HG03575 (cell line): ENCODE measurements around the gene SLC66A1.

Experiments used
- ATAC-seq: cut with Tn5 transposase; IDR thresholded peaks from one replicate; pipeline ENCODE4 v1.9.1; 2021; ENCODE audit not compliant: unreplicated experiment, insufficient number of reproducible peaks, low FRiP score; ENCODE audit errors: extremely low read depth

SLC66A1 gene

GRCh38 chr1:19371226-19372135, 59.4 kb downstream of the SLC66A1 start:
- ATAC-seq: no peak

- ATAC-seq: no peak
Measured at GRCh38 chr1:19372136-19372514, 60.0 kb downstream of the SLC66A1 start.

GRCh38 chr1:19372602-19373001, 60.5 kb downstream of the SLC66A1 start:
- ATAC-seq: no peak

GRCh38 chr1:19373211-19374082, 61.3 kb downstream of the SLC66A1 start:
- no peak for ATAC-seq

DNA sequence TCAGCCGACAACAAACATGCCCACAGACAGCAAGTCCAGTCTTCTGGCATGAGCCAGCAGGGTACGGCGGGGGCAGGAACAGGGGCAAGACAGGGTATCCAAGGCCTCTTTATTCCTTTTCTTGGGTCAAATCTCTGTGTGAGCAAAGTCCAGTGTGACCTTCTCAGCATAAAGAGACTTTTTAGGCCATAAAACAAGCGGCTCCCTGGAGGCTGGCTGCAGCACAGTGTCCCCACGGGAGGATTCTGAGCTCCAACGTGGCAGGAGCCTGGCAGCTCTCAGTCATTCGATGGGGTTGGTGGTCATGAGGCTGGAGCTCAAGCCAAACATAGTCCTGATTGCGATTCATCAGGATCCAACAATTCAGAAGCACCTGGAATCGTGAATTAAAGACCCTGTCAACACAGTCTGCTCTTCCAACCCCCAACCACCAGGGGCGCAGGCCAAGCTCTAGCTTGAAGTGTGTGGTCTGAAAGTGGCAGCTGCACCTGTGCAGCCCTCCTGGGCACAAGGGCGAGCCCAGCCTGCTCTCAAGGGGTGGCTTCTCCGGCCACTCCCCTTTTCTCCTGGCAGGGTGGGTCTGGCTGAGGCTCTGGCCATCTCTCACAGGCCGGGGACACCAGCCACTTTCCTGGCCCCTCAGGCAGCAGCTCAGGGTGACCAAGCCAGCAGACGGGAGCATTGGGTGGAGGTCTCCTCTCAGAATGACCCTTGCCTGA, 62.1 kb downstream of the SLC66A1 start:
- no peak for ATAC-seq

- ATAC-seq: no peak
Measured at GRCh38 chr1:19374926-19375325, 62.8 kb downstream of the SLC66A1 start.

DNA sequence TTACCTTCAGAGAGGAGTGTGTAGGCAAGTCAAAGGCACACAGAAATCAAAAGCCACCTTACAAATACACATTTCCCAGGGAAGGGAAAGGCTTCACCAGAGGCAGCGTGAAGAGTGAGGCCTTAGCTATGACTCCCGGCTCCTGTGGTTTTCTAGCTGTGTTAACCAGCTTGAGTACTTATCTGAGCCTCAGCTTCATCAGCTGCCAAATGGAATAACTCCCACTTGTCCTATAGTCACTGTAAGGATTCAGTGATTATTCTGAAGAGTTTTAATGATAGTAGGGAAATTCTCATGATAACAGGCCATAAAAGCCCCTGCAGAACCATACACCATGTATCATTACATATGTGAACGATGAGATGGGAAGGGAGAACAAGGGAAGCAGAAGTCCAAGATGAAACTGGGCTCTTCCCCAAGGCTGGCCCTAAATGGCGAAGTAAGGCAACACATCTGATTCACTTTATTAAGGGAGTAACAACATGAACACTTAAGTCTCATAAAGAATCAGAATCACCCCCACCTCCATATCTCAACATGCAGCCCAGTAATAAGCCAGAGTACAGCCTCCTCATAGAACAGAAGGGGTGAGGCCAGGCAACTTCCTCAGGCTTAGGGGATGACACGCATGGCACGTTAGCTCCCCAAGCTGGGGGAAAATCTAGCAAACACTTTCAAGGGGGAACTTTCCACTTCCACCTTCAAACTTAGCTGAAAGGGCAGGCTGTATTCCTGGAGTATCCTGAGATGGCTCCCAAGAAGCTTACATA, 63.7 kb downstream of the SLC66A1 start:
- no peak for ATAC-seq

- ATAC-seq: no peak
Measured at GRCh38 chr1:19376428-19377372, 64.6 kb downstream of the SLC66A1 start.

GRCh38 chr1:19377812-19378718, 65.9 kb downstream of the SLC66A1 start:
- no peak for ATAC-seq
